Left ventricle myocardium inferior (tissue), 1 donor: ENCODE results near the gene TSEN54. TPM values are rescaled to one million over a fixed set of nuclear protein-coding genes. Genes with fewer than 3 reads are reported as not detected.

Experiments used
- DNase-seq: peaks from one replicate; pipeline ENCODE4 v3.0.0-alpha.2; 2020
- H3K27ac ChIP-seq: fragments of 200-600 bp; replicated peaks from 2 replicates; pipeline ENCODE4 v1.8.0; 2021
- H3K27me3 ChIP-seq: fragments of 200-600 bp; 2 replicates; pipeline ENCODE4 v1.8.0; 2021; ENCODE audit warnings: low read depth
- H3K36me3 ChIP-seq: fragments of 200-600 bp; 2 replicates; pipeline ENCODE4 v1.8.0; 2021
- H3K4me1 ChIP-seq: fragments of 200-600 bp; 2 replicates; pipeline ENCODE4 v1.8.0; 2021
- H3K4me3 ChIP-seq: fragments of 200-600 bp; 2 replicates; pipeline ENCODE4 v1.8.0; 2021; ENCODE audit warnings: mild to moderate bottlenecking, moderate library complexity
- H3K9me3 ChIP-seq: fragments of 200-600 bp; replicated peaks from 2 replicates; pipeline ENCODE4 v1.8.0; 2021
- intact Hi-C: fragments of 100-400 bp; cut with micrococcal nuclease; formaldehyde crosslinking; loops from one replicate; pipeline ENCODE4 v1.11.0; 2022
- long read RNA-seq: library from polyadenylated mRNA; unstranded; transcript quantifications from one replicate; pipeline ENCODE4 v2.0.0, GENCODE V29; 2021
- total RNA-seq: library from RNA; stranded (reverse); fragmentation: NEBNext Ultra II Directional; extraction: Animal tissue kit (Norgen Biotek cat#: 25700); gene quantifications from one replicate; pipeline ENCODE4 v1.2.1, GENCODE V29; 2021
- TF ChIP-seq, protein P1 (sequence below): fragments of 200-600 bp; IDR thresholded peaks from 2 replicates; pipeline ENCODE4 v1.8.0; 2021; ENCODE audit warnings: antibody characterized with exemption, mild to moderate bottlenecking, borderline replicate concordance
- donor health status: DM: no; HTN: yes; CAD: no; lungs with severe emphysema.

TSEN54 gene
- 6.8 TPM for total RNA-seq
- long read RNA-seq, transcript TSEN54-201 (11 exons, 1,944 nt), result major isoform, 15 of 30 reads
- long read RNA-seq, partial matches to known transcripts, result 4 of 30 reads
- long read RNA-seq, other reads (novel, unspliced or antisense), result 11 of 30 reads

GRCh38 chr17:75516255-75516618 is at the start of gene TSEN54:
TSEN54 (plus strand) TSS chr17:75516528; CDS start chr17:75516561, 33 bp downstream.
- TF ChIP-seq, protein P1, sequence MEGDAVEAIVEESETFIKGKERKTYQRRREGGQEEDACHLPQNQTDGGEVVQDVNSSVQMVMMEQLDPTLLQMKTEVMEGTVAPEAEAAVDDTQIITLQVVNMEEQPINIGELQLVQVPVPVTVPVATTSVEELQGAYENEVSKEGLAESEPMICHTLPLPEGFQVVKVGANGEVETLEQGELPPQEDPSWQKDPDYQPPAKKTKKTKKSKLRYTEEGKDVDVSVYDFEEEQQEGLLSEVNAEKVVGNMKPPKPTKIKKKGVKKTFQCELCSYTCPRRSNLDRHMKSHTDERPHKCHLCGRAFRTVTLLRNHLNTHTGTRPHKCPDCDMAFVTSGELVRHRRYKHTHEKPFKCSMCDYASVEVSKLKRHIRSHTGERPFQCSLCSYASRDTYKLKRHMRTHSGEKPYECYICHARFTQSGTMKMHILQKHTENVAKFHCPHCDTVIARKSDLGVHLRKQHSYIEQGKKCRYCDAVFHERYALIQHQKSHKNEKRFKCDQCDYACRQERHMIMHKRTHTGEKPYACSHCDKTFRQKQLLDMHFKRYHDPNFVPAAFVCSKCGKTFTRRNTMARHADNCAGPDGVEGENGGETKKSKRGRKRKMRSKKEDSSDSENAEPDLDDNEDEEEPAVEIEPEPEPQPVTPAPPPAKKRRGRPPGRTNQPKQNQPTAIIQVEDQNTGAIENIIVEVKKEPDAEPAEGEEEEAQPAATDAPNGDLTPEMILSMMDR, result no peak
- no peaks in the 10 kb centered on the region for H3K27me3 ChIP-seq
- H3K4me3 ChIP-seq, result peak within 1 kb of the TSS; percentile 95
- peaks cover 21% of the 10 kb centered on the region for H3K36me3 ChIP-seq
- peak within 1 kb of the TSS; percentile 96 for H3K27ac ChIP-seq
- intact Hi-C loops, result loop anchor here (10.0 kb wide), 1 partner anchor 91 kb away; no protein-coding TSS in a partner anchor
- H3K4me1 ChIP-seq, result peaks cover 67% of the 10 kb centered on the region
- peak; percentile 97 for DNase-seq
- no peaks in the 10 kb centered on the region for H3K9me3 ChIP-seq

DNA sequence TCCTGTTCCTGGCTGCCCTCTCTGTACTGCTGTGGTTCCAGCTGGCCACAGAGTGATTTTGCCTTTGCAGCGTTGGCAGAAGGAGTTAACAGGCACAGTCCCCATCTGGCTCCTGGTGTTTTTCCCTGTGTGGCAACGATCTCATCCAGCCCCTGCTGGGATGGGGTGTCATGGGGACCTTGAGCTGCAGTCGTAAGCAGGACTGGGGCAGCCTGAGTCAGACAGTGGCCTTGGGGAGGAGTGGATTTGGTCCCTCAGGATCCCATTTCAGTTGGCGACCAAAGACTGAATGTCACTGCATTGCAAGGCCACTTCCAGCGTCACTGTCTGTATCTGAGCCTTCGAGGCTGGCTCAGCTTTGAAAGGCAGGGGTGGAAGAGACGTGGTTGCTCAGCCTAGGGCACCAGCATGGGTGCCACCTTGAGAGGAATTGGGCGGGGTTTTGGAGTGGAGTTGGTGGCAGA is 48.0 kb upstream of the TSEN54 start:
- TF ChIP-seq, protein P1, result no peak
- DNase-seq, result no peak
- peaks cover 4% of the 10 kb centered on the region for H3K9me3 ChIP-seq
- H3K4me1 ChIP-seq, result peaks cover 37% of the 10 kb centered on the region
- intact Hi-C loops, result no loop called here
- H3K4me3 ChIP-seq, result no peak overlapping the region
- H3K27me3 ChIP-seq, result no peaks in the 10 kb centered on the region
- H3K36me3 ChIP-seq, result peaks cover 22% of the 10 kb centered on the region
- peak overlapping the region; percentile 70 for H3K27ac ChIP-seq

DNA sequence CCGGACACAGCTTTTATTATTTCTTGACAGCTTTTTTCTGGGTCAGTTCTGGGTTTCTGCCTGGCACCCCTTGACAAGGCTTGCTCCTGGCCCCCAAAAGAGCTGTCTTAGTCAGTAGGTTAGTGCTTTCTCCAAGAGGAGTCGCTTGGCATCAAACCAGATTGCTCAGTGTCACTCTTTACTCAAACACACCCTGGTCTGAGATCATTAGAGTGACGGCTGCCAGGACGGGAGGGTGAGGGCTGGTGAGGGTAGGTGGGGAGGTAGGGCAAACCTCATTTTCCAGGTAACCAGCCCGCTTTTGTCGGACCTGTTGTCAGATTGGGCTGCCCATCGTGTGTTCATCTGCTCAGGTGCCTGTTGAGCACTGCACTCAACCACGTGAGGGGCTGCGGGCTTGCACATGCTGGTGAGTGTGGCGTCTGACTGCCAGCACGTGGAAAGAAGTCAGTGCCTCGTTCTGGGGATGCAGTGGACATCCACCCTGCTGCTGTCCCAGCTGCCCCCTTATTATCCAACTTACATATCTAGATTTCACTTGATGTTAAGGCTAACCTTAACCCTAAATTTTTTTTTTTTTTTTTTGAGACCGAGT is 47.5 kb upstream of the TSEN54 start:
- no peak for DNase-seq
- Histone ChIP-seq H3K4me1 (peaks cover 37% of the 10 kb centered on the region), H3K9me3 (peaks cover 4% of the 10 kb centered on the region), H3K4me3 (no peak overlapping the region), H3K27me3 (no peaks in the 10 kb centered on the region), H3K36me3 (peaks cover 22% of the 10 kb centered on the region), H3K27ac (peak overlapping the region; percentile 70)
- TF ChIP-seq, protein P1, result no peak
- intact Hi-C loops, result no loop called here

- Histone ChIP-seq H3K27ac (no peak overlapping the region), H3K36me3 (peaks cover 22% of the 10 kb centered on the region), H3K4me3 (no peak overlapping the region), H3K4me1 (peaks cover 59% of the 10 kb centered on the region), H3K9me3 (peaks cover 4% of the 10 kb centered on the region), H3K27me3 (no peaks in the 10 kb centered on the region)
- no peak for DNase-seq
- intact Hi-C loops, result no loop called here
- TF ChIP-seq, protein P1, result no peak
Measured at GRCh38 chr17:75471207-75471606, 45.1 kb upstream of the TSEN54 start.

- peaks cover 68% of the 10 kb centered on the region for H3K4me1 ChIP-seq
- H3K4me3 ChIP-seq, result no peak overlapping the region
- H3K9me3 ChIP-seq, result no peaks in the 10 kb centered on the region
- no peak for DNase-seq
- peak overlapping the region; percentile 88 for H3K27ac ChIP-seq
- TF ChIP-seq, protein P1, result no peak
- no peaks in the 10 kb centered on the region for H3K27me3 ChIP-seq
- H3K36me3 ChIP-seq, result peaks cover 16% of the 10 kb centered on the region
- intact Hi-C loops, result no loop called here
Measured at GRCh38 chr17:75472119-75472518, 44.2 kb upstream of the TSEN54 start.
